H9 (cell line): Measurements from ENCODE around the gene FERMT1. TPM values are rescaled to one million over a fixed set of nuclear protein-coding genes. Genes with fewer than 3 reads are reported as not detected.

Experiments used
- DNase-seq: peaks from one replicate; pipeline ENCODE4 v3.0.0-alpha.2; 2017
- H2AFZ ChIP-seq: one replicate; pipeline ENCODE4 v1.6.1; 2013; ENCODE audit warnings: mild to moderate bottlenecking, low read length, control low read depth, moderate library complexity
- H2AK5ac ChIP-seq: 2 replicates; pipeline ENCODE4 v1.6.1; 2013; ENCODE audit warnings: low read length, control low read depth, mixed read lengths; ENCODE audit not compliant: insufficient read length
- H2BK120ac ChIP-seq: one replicate; pipeline ENCODE4 v1.6.1; 2013; ENCODE audit warnings: low read depth, mild to moderate bottlenecking, low read length, control low read depth, inconsistent platforms; ENCODE audit not compliant: poor library complexity, severe bottlenecking
- H2BK12ac ChIP-seq: 2 replicates; pipeline ENCODE4 v1.6.1; 2013; ENCODE audit warnings: low read length, control low read depth, mixed read lengths, low read depth; ENCODE audit not compliant: insufficient read length
- H2BK15ac ChIP-seq: 2 replicates; pipeline ENCODE4 v1.6.1; 2013; ENCODE audit warnings: low read depth, low read length, control low read depth
- H2BK20ac ChIP-seq: one replicate; pipeline ENCODE4 v1.6.1; 2013; ENCODE audit warnings: low read depth, mild to moderate bottlenecking, low read length, control low read depth, inconsistent platforms; ENCODE audit not compliant: poor library complexity, severe bottlenecking
- H2BK5ac ChIP-seq: 2 replicates; pipeline ENCODE4 v1.6.1; 2013; ENCODE audit warnings: low read length, control low read depth, mixed read lengths; ENCODE audit not compliant: insufficient read length
- H3K14ac ChIP-seq: 2 replicates; pipeline ENCODE4 v1.6.1; 2013; ENCODE audit warnings: low read length, control low read depth; ENCODE audit not compliant: insufficient read depth
- H3K18ac ChIP-seq: 2 replicates; pipeline ENCODE4 v1.6.1; 2013; ENCODE audit warnings: low read depth, mild to moderate bottlenecking, mixed read lengths, low read length, control low read depth; ENCODE audit not compliant: insufficient read length
- H3K23ac ChIP-seq: 2 replicates; pipeline ENCODE4 v1.6.1; 2013; ENCODE audit warnings: low read length, control low read depth, mixed read lengths, low read depth; ENCODE audit not compliant: insufficient read length
- H3K23me2 ChIP-seq: 2 replicates; pipeline ENCODE4 v1.6.1; 2013; ENCODE audit warnings: low read depth, mild to moderate bottlenecking, mixed read lengths, low read length, control low read depth; ENCODE audit not compliant: insufficient read length, poor library complexity, severe bottlenecking
- H3K27ac ChIP-seq: 2 replicates; pipeline ENCODE4 v1.5.1; 2013; ENCODE audit warnings: low read length, control low read depth, mixed read lengths, low read depth; ENCODE audit not compliant: insufficient read length
- H3K27me3 ChIP-seq: 2 replicates; pipeline ENCODE4 v1.6.1; 2013; ENCODE audit warnings: low read length, control low read depth, inconsistent platforms; ENCODE audit not compliant: insufficient read depth
- H3K4ac ChIP-seq: 2 replicates; pipeline ENCODE4 v1.6.1; 2013; ENCODE audit warnings: low read depth, mild to moderate bottlenecking, control low read depth, inconsistent platforms, low read length, moderate library complexity
- H3K4me1 ChIP-seq: 2 replicates; pipeline ENCODE4 v1.6.1; 2013; ENCODE audit warnings: low read length, control low read depth, inconsistent platforms; ENCODE audit not compliant: insufficient read depth
- H3K4me2 ChIP-seq: 2 replicates; pipeline ENCODE4 v1.6.1; 2013; ENCODE audit warnings: low read length, control low read depth, mixed read lengths; ENCODE audit not compliant: insufficient read length, insufficient read depth
- H3K56ac ChIP-seq: 2 replicates; pipeline ENCODE4 v1.6.1; 2013; ENCODE audit warnings: low read depth, mild to moderate bottlenecking, mixed read lengths, low read length, control low read depth; ENCODE audit not compliant: insufficient read length
- H3K79me1 ChIP-seq: 2 replicates; pipeline ENCODE4 v1.6.1; 2013; ENCODE audit warnings: low read depth, mild to moderate bottlenecking, moderate library complexity, low read length, control low read depth, inconsistent platforms; ENCODE audit not compliant: insufficient read depth, poor library complexity, severe bottlenecking
- H3K79me2 ChIP-seq: 2 replicates; pipeline ENCODE4 v1.6.1; 2013; ENCODE audit warnings: low read length, control low read depth, inconsistent platforms; ENCODE audit not compliant: insufficient read depth
- H3K9ac ChIP-seq: 2 replicates; pipeline ENCODE4 v1.6.1; 2013; ENCODE audit warnings: low read length, control low read depth, mixed read lengths; ENCODE audit not compliant: insufficient read length; ENCODE audit errors: extremely low read depth
- H3K9me3 ChIP-seq: one replicate; pipeline ENCODE4 v1.6.1; 2013; ENCODE audit warnings: low read depth, low read length, inconsistent platforms; ENCODE audit not compliant: control insufficient read depth
- H3T11ph ChIP-seq: one replicate; pipeline ENCODE4 v1.6.1; 2013; ENCODE audit warnings: mild to moderate bottlenecking, low read length, control low read depth, inconsistent platforms
- H4K20me1 ChIP-seq: one replicate; pipeline ENCODE4 v1.6.1; 2013; ENCODE audit not compliant: control insufficient read depth, insufficient read length, insufficient read depth
- H4K5ac ChIP-seq: 2 replicates; pipeline ENCODE4 v1.6.1; 2013; ENCODE audit warnings: low read depth, mild to moderate bottlenecking, mixed read lengths, low read length, control low read depth; ENCODE audit not compliant: insufficient read length
- H4K8ac ChIP-seq: replicated peaks from 2 replicates; pipeline ENCODE4 v1.6.1; 2013; ENCODE audit warnings: low read length, control low read depth, mixed read lengths, low read depth; ENCODE audit not compliant: insufficient read length
- H4K91ac ChIP-seq: 2 replicates; pipeline ENCODE4 v1.6.1; 2013; ENCODE audit warnings: low read depth, mild to moderate bottlenecking, moderate library complexity, mixed read lengths, low read length, control low read depth; ENCODE audit not compliant: insufficient read length
- H3K27ac Mint-ChIP-seq, 3 experiments: 2 replicates in 2 of 3; 3 replicates in 1 of 3; pipeline ENCODE4 v1.8.0; 2020 to 2021; ENCODE audit warnings: mixed read lengths in 3 of 3, mild to moderate bottlenecking in 1 of 3, moderate library complexity in 1 of 3
- H3K27me3 Mint-ChIP-seq: 2 replicates; pipeline ENCODE4 v1.8.0; 2021; ENCODE audit warnings: low read depth, mild to moderate bottlenecking, moderate library complexity, mixed read lengths
- H3K36me3 Mint-ChIP-seq, 3 experiments: 2 replicates in 2 of 3; 3 replicates in 1 of 3; pipeline ENCODE4 v1.8.0; 2020 to 2021; ENCODE audit warnings: low read depth in 3 of 3, mixed read lengths in 3 of 3; ENCODE audit not compliant: insufficient read depth in 1 of 3
- H3K4me1 Mint-ChIP-seq, 2 experiments: 2 replicates each; pipeline ENCODE4 v1.8.0; 2020; ENCODE audit warnings: mixed read lengths in 2 of 2
- H3K4me3 Mint-ChIP-seq, 2 experiments: 2 replicates in 1 of 2; 3 replicates in 1 of 2; pipeline ENCODE4 v1.8.0; 2020 to 2021; ENCODE audit warnings: mild to moderate bottlenecking in 2 of 2, mixed read lengths in 2 of 2, moderate library complexity in 1 of 2
- H3K9me3 Mint-ChIP-seq, 2 experiments: 2 replicates in 1 of 2; 3 replicates in 1 of 2; pipeline ENCODE4 v1.8.0; 2020; ENCODE audit warnings: mild to moderate bottlenecking in 2 of 2, mixed read lengths in 2 of 2, moderate library complexity in 1 of 2
- WGBS: extraction: QIAGEN DNeasy Blood & Tissue Kit; methylation state at CpG from one replicate; pipeline ENCODE4 v1.1.7; 2013; ENCODE audit warnings: missing lambda C conversion rate, low lambda C conversion rate, mixed read lengths; ENCODE audit not compliant: insufficient read length; ENCODE audit errors: extremely low coverage; 5-methylcytosine and 5-hydroxymethylcytosine counted together
- total RNA-seq: library from RNA; stranded (reverse); gene quantifications from 2 replicates; pipeline ENCODE4 v1.2.1, GENCODE V29; 2021
- TF ChIP-seq, protein P1 (sequence below): fragments of 200-600 bp; sonication (generic); conservative IDR thresholded peaks from 3 replicates; pipeline ENCODE4 v1.8.0; 2021; ENCODE audit warnings: antibody characterized with exemption, mild to moderate bottlenecking

FERMT1 gene
- total RNA-seq, 1 experiment from 2014 or later, result 9.6 TPM

DNA sequence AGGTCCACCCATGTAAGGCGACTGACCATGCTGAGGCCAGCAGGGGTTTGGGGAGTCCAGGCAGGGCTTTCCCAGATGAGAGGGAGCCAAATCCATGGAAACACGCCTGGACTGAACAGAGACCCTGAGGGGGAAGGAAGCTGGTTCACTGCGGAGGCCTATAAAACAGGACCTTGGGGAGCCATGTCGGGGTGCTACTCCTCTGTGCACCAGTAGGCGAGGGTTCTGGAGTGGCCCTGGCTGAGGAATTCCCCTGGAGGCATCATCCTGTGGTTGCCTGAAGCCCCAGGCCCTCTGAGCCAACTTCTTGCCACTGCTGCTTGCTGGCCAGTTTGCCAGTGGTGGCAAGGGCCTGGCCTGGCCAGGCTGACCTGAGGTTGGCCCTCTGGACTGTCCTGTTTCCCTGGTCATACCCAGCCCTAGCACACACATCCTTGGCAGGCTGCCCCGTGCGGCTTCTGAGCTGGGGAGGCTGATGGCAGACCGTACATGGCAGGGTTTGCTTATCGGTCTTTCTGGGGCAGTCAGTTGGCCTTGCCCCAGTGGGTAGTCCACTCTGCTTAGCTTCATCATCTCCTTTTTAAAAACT lies 66.8 kb downstream of the FERMT1 start:
- Histone ChIP-seq H4K91ac (no peak overlapping the region), H3K27ac (no peak overlapping the region), H3K9ac (no peak overlapping the region), H2BK5ac (no peak overlapping the region), H2BK20ac (no peak overlapping the region), H4K8ac (no peak overlapping the region), H3K4me1 (peaks cover 5% of the 10 kb centered on the region), H4K5ac (no peak overlapping the region), H3K79me2 (no peaks in the 10 kb centered on the region), H2BK15ac (no peak overlapping the region), H3K23ac (no peak overlapping the region), H3K4ac (no peak overlapping the region), H2BK120ac (no peak overlapping the region), H2AK5ac (no peak overlapping the region), H2AFZ (no peak overlapping the region), H3T11ph (no peak overlapping the region), H3K18ac (no peak overlapping the region), H3K9me3 (no peaks in the 10 kb centered on the region), H2BK12ac (no peak overlapping the region), H3K79me1 (no peaks in the 10 kb centered on the region), H3K14ac (no peak overlapping the region; the same call in 1 of the 2 replicates), H3K4me2 (no peak overlapping the region), H3K27me3 (peaks cover 21% of the 10 kb centered on the region; the same call in 1 of the 2 replicates), H3K23me2 (peaks cover 10% of the 10 kb centered on the region), H3K56ac (no peak overlapping the region), H4K20me1 (no peaks in the 10 kb centered on the region)
- H3K4me3 Mint-ChIP-seq, result no peak overlapping the region
- DNase-seq, result no peak
- no CpG with 5 or more reads among the region's 9 CpGs for WGBS
- H3K36me3 Mint-ChIP-seq, result no peaks in the 10 kb centered on the region; a peak in 1 of 7 replicates
- H3K9me3 Mint-ChIP-seq, result no peaks in the 10 kb centered on the region
- H3K27ac Mint-ChIP-seq, result no peak overlapping the region
- TF ChIP-seq, protein P1, sequence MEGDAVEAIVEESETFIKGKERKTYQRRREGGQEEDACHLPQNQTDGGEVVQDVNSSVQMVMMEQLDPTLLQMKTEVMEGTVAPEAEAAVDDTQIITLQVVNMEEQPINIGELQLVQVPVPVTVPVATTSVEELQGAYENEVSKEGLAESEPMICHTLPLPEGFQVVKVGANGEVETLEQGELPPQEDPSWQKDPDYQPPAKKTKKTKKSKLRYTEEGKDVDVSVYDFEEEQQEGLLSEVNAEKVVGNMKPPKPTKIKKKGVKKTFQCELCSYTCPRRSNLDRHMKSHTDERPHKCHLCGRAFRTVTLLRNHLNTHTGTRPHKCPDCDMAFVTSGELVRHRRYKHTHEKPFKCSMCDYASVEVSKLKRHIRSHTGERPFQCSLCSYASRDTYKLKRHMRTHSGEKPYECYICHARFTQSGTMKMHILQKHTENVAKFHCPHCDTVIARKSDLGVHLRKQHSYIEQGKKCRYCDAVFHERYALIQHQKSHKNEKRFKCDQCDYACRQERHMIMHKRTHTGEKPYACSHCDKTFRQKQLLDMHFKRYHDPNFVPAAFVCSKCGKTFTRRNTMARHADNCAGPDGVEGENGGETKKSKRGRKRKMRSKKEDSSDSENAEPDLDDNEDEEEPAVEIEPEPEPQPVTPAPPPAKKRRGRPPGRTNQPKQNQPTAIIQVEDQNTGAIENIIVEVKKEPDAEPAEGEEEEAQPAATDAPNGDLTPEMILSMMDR, result peak; percentile 19; the same call in 1 of the 3 replicates
- H3K27me3 Mint-ChIP-seq, result peaks cover 54% of the 10 kb centered on the region
- H3K4me1 Mint-ChIP-seq, result peaks cover 21 to 24% of the 10 kb centered on the region in 2 experiments
